ENCODE data around the gene GRB2. TPM values are rescaled to one million over a fixed set of nuclear protein-coding genes. Genes with fewer than 3 reads are reported as not detected.
A peak's percentile ranks its signal among the peaks of the same experiment; 100 is the strongest.
"Not testable (repeated sequence)": the region's sequence is repeated elsewhere in the genome, so short reads cannot be mapped to it uniquely, and the experiment has no call there.

The GRB2 gene
- total and polyA plus RNA-seq, 3 experiments from 2014 or later, result 158 to 189 (median 180) TPM

DNA sequence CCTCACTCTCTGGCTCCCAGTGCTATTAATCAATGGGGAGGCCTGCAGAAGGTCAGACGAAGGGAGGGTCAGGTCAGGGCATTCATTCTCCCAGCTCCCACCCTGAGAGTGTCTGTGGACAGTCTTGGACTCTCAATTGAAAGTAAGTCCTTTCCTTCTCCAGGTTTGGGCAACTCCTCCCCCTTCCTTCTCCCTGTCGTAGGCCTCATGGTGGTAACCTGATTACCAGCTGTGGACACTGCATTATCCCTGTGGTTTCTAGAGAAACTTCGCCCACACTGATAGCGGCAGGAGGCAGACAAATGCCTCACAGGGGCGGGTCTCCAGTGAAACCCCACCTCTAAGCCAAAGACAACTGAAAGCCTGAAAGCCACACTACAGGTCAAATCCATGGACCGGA lies 58.6 kb downstream of the GRB2 start:
- POLR2A ChIA-PET, result interaction anchor here (1.0 kb wide), 1 partner anchor 8 kb away, joined by 3 read pairs; no protein-coding TSS in a partner anchor
- no peak overlapping the region for H3K4me3 ChIP-seq (ENCODE audit: low read length)
- H3K27me3 ChIP-seq (ENCODE audit: insufficient read depth, low read length, poor library complexity, severe bottlenecking), result no peaks in the 10 kb centered on the region
- no peaks in the 10 kb centered on the region for H3K9me3 Mint-ChIP-seq
- peaks cover 88 to 100% (median 99%) of the 10 kb centered on the region in 3 donors for H3K4me1 Mint-ChIP-seq
- peak overlapping the region in 6 of 7 donors; percentile 77 to 88 (median 81) for H3K4me3 Mint-ChIP-seq
- CTCF ChIA-PET, result interaction anchor here (1.2 to 3.6 kb wide), 3 partner anchors 10 to 58 kb away, joined by 3 to 18 read pairs (median 4); partner anchors contain the start of gene SLC25A19
- H3K9me3 ChIP-seq (ENCODE audit: low read length), result no peaks in the 10 kb centered on the region
- DNase-seq, result no peak
- H3K27ac ChIP-seq (ENCODE audit: low read depth, low read length), result peak overlapping the region; percentile 11
- H3K4me1 ChIP-seq (ENCODE audit: insufficient read depth, low read length), result peaks cover 87% of the 10 kb centered on the region
- H3K27ac Mint-ChIP-seq, result peak overlapping the region; percentile 69 to 94 (median 88)
- no peaks in the 10 kb centered on the region for H3K36me3 ChIP-seq (ENCODE audit: insufficient read depth, low read length)
- H3K36me3 Mint-ChIP-seq, result peaks cover 0 to 2% (median 0%) of the 10 kb centered on the region in 3 donors
- H3K27me3 Mint-ChIP-seq, result no peaks in the 10 kb centered on the region

DNA sequence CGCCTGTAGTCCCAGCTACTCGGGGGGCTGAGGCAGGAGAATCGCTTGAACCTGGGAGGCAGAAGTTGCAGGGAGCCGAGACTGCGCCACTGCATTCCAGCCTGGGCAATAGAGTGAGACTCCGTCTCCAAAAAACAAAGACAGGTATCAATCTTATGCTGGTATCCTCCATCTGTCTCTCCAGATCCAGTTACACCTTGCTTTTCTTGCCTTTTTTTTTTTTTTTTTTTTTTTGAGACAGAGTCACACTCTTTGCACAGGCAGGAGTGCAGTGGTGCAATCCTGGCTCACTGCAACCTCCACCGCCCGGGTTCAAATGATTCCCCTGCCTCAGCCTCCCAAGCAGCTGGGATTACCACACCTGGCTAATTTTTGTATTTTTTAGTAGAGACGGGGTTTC lies 59.1 kb downstream of the GRB2 start:
- H3K27ac ChIP-seq (ENCODE audit: low read depth, low read length), result peak overlapping the region; percentile 11
- H3K9me3 Mint-ChIP-seq; H3K36me3 Mint-ChIP-seq; DNase-seq; H3K27me3 Mint-ChIP-seq; H3K4me3 ChIP-seq (ENCODE audit: low read length); H3K9me3 ChIP-seq (ENCODE audit: low read length); H3K27me3 ChIP-seq (ENCODE audit: insufficient read depth, low read length, poor library complexity, severe bottlenecking); H3K36me3 ChIP-seq (ENCODE audit: insufficient read depth, low read length): not testable (repeated sequence)
- POLR2A ChIA-PET, result interaction anchor here (1.2 kb wide), 1 partner anchor 57 kb away, joined by 4 read pairs; the partner anchor contains the start of gene SLC25A19
- Mint-ChIP-seq H3K4me3 (peak overlapping the region; percentile 6 to 88 (median 79)), H3K4me1 (peaks cover 89 to 100% (median 99%) of the 10 kb centered on the region in 3 donors), H3K27ac (peak overlapping the region in 7 of 8 donors; percentile 69 to 98 (median 90))
- H3K4me1 ChIP-seq (ENCODE audit: insufficient read depth, low read length), result peaks cover 85% of the 10 kb centered on the region
- CTCF ChIA-PET, result interaction anchor here (0.8 to 3.6 kb wide), 6 partner anchors 9 to 59 kb away, joined by 3 to 18 read pairs (median 4); partner anchors contain the start of genes GRB2 and SLC25A19

DNA sequence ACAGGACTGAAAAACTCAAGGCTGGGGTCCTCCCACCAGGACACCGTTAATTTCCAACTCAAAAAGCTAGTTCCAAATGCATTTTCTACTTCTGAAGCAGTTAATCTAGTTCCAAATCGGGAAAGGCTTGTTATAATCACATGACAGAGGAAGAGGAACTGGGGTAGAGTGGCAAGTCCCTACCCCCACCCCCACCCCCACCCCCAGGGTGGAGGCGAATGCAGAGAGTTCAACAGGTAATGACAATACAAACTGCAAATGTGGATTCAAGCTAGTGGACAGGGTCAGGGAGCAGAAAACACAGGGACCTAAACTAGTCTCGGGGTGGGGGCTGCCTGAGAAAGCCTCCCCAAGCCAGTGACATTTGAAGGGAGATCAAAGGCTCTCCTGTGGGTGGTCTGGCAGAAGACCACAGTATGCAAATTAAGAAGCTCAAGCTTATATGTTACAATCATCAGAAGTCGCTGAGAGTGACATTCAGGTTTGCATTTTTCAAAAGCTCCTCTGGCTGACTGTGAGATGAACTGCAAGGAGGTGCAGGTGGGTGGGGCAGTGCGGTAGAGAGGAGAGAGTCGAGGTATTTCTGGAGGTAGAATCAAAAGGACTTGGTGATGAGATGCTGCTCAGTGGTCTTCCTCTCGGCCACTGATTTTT lies 59.8 kb downstream of the GRB2 start:
- H3K9me3 ChIP-seq (ENCODE audit: low read length), result no peaks in the 10 kb centered on the region
- Mint-ChIP-seq H3K9me3 (no peaks in the 10 kb centered on the region), H3K36me3 (peaks cover 0 to 3% (median 0%) of the 10 kb centered on the region in 3 donors), H3K4me1 (peaks cover 84 to 98% (median 97%) of the 10 kb centered on the region in 3 donors), H3K27ac (peak overlapping the region; percentile 83 to 98 (median 90)), H3K4me3 (peak overlapping the region; percentile 25 to 85 (median 79)), H3K27me3 (no peaks in the 10 kb centered on the region)
- ChIA-PET POLR2A (interaction anchor here (0.7 to 1.2 kb wide), 4 partner anchors 15 to 601 kb away, joined by 4 to 8 read pairs (median 4); partner anchors contain the start of genes GRB2 and SLC25A19), CTCF (interaction anchor here (0.8 to 3.6 kb wide), 8 partner anchors 9 to 60 kb away, joined by 3 to 18 read pairs (median 4); partner anchors contain the start of genes GRB2 and SLC25A19)
- peak overlapping the region; percentile 33 for H3K4me3 ChIP-seq (ENCODE audit: low read length)
- H3K27ac ChIP-seq (ENCODE audit: low read depth, low read length), result no peak overlapping the region
- no peaks in the 10 kb centered on the region for H3K36me3 ChIP-seq (ENCODE audit: insufficient read depth, low read length)
- no peaks in the 10 kb centered on the region for H3K27me3 ChIP-seq (ENCODE audit: insufficient read depth, low read length, poor library complexity, severe bottlenecking)
- H3K4me1 ChIP-seq (ENCODE audit: insufficient read depth, low read length), result peaks cover 83% of the 10 kb centered on the region
- peak in 3 of 5 donors; percentile 33 to 69 (median 61) for DNase-seq

DNA sequence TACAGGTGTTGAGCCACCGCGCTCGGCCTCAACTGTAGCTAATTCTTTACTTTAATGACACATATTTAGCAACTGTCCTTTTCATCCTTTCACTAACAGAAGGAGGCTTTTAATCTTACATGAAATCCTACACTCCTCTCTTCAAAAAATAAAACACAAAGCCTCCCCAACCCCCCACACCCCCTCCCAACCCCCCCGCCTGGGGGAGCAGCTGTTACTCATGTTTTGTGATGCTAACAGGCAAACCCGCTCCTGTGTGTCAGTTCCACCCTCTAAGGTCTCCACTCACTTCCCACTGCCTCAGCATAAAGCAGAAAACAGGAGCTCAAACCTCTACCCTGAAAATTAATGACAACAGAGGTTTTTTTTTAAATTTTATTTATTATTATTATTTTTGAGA lies 60.8 kb downstream of the GRB2 start:
- no peak overlapping the region for H3K4me3 ChIP-seq (ENCODE audit: low read length)
- peak overlapping the region in 6 of 8 donors; percentile 43 to 94 (median 88) for H3K27ac Mint-ChIP-seq
- H3K36me3 Mint-ChIP-seq, result peaks cover 0 to 4% (median 0%) of the 10 kb centered on the region in 3 donors
- no peaks in the 10 kb centered on the region for H3K36me3 ChIP-seq (ENCODE audit: insufficient read depth, low read length)
- no peak for DNase-seq
- H3K27me3 ChIP-seq (ENCODE audit: insufficient read depth, low read length, poor library complexity, severe bottlenecking), result no peaks in the 10 kb centered on the region
- POLR2A ChIA-PET, result no interaction called here
- CTCF ChIA-PET, result interaction anchor here (0.8 to 3.6 kb wide), 6 partner anchors 13 to 172 kb away, joined by 3 to 18 read pairs (median 4); partner anchors contain the start of genes GRB2 and TSEN54
- peaks cover 90% of the 10 kb centered on the region for H3K4me1 ChIP-seq (ENCODE audit: insufficient read depth, low read length)
- no peak overlapping the region for H3K27ac ChIP-seq (ENCODE audit: low read depth, low read length)
- H3K27me3 Mint-ChIP-seq, result no peaks in the 10 kb centered on the region
- H3K9me3 Mint-ChIP-seq, result no peaks in the 10 kb centered on the region
- H3K9me3 ChIP-seq (ENCODE audit: low read length), result no peaks in the 10 kb centered on the region
- H3K4me1 Mint-ChIP-seq, result peaks cover 85 to 98% (median 95%) of the 10 kb centered on the region in 3 donors
- H3K4me3 Mint-ChIP-seq, result peak overlapping the region in 5 of 7 donors; percentile 15 to 85 (median 58)

DNA sequence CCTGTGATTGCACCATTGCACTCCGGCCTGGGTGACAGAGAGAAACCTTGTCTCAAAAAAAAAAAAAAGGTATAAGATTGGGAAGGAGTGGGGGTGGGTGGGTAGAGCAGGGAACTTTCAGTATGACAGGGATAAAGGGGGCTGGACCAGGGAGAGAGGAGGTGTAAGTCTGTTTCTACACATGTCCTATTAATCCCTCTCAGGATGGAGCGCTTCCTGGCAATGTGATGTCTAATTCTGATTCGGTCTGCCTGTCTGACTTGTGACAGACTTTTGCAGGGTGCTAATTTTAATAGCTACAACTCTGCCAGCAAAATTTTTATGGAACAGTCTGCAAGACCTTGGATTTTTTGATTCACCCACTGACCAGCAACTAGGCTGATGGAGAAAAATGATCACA lies 62.5 kb downstream of the GRB2 start:
- H3K27ac ChIP-seq (ENCODE audit: low read depth, low read length), result no peak overlapping the region
- Mint-ChIP-seq H3K9me3 (no peaks in the 10 kb centered on the region), H3K27me3 (no peaks in the 10 kb centered on the region), H3K36me3 (peaks cover 0 to 4% (median 0%) of the 10 kb centered on the region in 3 donors), H3K4me3 (peak overlapping the region in 6 of 7 donors; percentile 67 to 85 (median 82)), H3K27ac (peak overlapping the region; percentile 43 to 98 (median 89)), H3K4me1 (peaks cover 83 to 96% (median 96%) of the 10 kb centered on the region in 3 donors)
- H3K36me3 ChIP-seq (ENCODE audit: insufficient read depth, low read length), result no peaks in the 10 kb centered on the region
- CTCF ChIA-PET, result interaction anchor here (1.2 to 1.9 kb wide), 3 partner anchors 20 to 173 kb away, joined by 4 read pairs; partner anchors contain the start of gene TSEN54
- H3K9me3 ChIP-seq (ENCODE audit: low read length), result no peaks in the 10 kb centered on the region
- POLR2A ChIA-PET, result interaction anchor here (1.1 kb wide), 1 partner anchor 36 kb away, joined by 3 read pairs; no protein-coding TSS in a partner anchor
- peak overlapping the region; percentile 18 for H3K4me3 ChIP-seq (ENCODE audit: low read length)
- H3K27me3 ChIP-seq (ENCODE audit: insufficient read depth, low read length, poor library complexity, severe bottlenecking), result no peaks in the 10 kb centered on the region
- peaks cover 88% of the 10 kb centered on the region for H3K4me1 ChIP-seq (ENCODE audit: insufficient read depth, low read length)
- no peak for DNase-seq

DNA sequence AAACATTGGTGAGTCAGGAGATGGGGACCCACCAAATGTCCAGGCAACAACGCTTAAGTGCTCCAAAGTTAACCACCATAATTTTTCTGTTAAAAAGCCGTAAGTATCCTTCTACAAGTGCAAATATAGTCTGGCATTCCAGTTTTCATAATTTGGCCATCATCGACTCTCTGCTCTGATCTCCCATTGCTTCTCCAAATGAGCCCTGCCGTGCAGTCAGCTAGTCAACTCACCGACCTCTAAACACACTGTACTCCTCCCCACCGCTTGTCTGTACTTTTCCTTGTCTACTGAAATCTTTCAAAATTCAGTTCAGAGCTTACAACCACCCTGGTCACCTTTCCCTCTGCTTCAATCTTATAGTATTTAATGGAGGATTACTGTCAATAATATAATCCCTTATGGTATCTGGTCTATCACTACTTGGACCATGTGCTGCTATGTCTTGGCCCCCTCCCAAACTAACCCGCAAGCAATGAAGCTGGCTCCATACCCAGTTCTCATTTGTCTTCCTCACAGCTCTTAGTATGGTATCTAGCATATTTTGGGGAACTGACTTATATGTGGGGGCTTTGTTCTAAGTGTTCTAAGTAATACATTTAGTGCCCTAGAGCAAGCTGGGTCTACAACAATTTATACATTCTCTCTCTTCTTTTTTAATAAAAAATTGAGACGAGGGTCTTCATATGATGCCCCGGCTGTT lies 63.5 kb downstream of the GRB2 start:
- peak overlapping the region in 5 of 7 donors; percentile 9 to 83 (median 62) for H3K4me3 Mint-ChIP-seq
- peaks cover 0 to 4% (median 0%) of the 10 kb centered on the region in 3 donors for H3K36me3 Mint-ChIP-seq
- peaks cover 76 to 92% (median 91%) of the 10 kb centered on the region in 3 donors for H3K4me1 Mint-ChIP-seq
- H3K27ac ChIP-seq (ENCODE audit: low read depth, low read length), result no peak overlapping the region
- CTCF ChIA-PET, result interaction anchor here (1.4 kb wide), 1 partner anchor 19 kb away, joined by 4 read pairs; no protein-coding TSS in a partner anchor
- H3K27me3 Mint-ChIP-seq, result no peaks in the 10 kb centered on the region
- DNase-seq, result no peak
- H3K4me3 ChIP-seq (ENCODE audit: low read length), result no peak overlapping the region
- H3K27me3 ChIP-seq (ENCODE audit: insufficient read depth, low read length, poor library complexity, severe bottlenecking), result no peaks in the 10 kb centered on the region
- POLR2A ChIA-PET, result no interaction called here
- H3K4me1 ChIP-seq (ENCODE audit: insufficient read depth, low read length), result peaks cover 84% of the 10 kb centered on the region
- H3K9me3 ChIP-seq (ENCODE audit: low read length), result no peaks in the 10 kb centered on the region
- H3K27ac Mint-ChIP-seq, result peak overlapping the region; percentile 18 to 94 (median 76)
- H3K36me3 ChIP-seq (ENCODE audit: insufficient read depth, low read length), result no peaks in the 10 kb centered on the region
- H3K9me3 Mint-ChIP-seq, result no peaks in the 10 kb centered on the region

DNA sequence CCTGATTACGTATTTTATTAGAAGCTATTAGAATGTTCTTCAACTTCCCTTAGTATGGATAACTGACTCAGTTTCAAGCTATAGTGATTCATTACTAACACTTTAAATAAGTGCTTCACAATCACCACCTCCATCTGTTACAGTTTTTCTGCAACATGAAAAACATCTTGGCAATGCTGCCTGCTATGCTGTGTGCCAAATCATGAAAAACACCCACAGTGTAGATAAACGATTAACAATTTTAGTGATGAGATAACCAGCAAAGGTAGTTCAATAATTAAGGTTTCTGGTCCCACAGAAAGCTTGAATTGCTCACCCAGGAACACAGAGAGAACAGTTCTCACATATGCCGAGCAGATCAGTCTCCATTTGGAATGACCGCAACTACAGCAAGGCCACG lies 64.8 kb downstream of the GRB2 start:
- Histone ChIP-seq H3K9me3 (ENCODE audit: low read length) (no peaks in the 10 kb centered on the region), H3K27me3 (ENCODE audit: insufficient read depth, low read length, poor library complexity, severe bottlenecking) (no peaks in the 10 kb centered on the region), H3K27ac (ENCODE audit: low read depth, low read length) (no peak overlapping the region), H3K36me3 (ENCODE audit: insufficient read depth, low read length) (no peaks in the 10 kb centered on the region), H3K4me3 (ENCODE audit: low read length) (no peak overlapping the region), H3K4me1 (ENCODE audit: insufficient read depth, low read length) (peaks cover 84% of the 10 kb centered on the region)
- ChIA-PET POLR2A (no interaction called here), CTCF (interaction anchor here (0.8 kb wide), 1 partner anchor 18 kb away, joined by 3 read pairs; no protein-coding TSS in a partner anchor)
- no peak for DNase-seq
- peaks cover 74 to 92% (median 91%) of the 10 kb centered on the region in 3 donors for H3K4me1 Mint-ChIP-seq
- no peaks in the 10 kb centered on the region for H3K9me3 Mint-ChIP-seq
- H3K27me3 Mint-ChIP-seq, result no peaks in the 10 kb centered on the region
- peak overlapping the region in 7 of 8 donors; percentile 6 to 89 (median 68) for H3K27ac Mint-ChIP-seq
- peaks cover 0 to 4% (median 0%) of the 10 kb centered on the region in 3 donors for H3K36me3 Mint-ChIP-seq
- peak overlapping the region in 1 of 7 donors; percentile 9 for H3K4me3 Mint-ChIP-seq

Measured in CD8-positive, alpha-beta memory T cell (primary cell).